ENCODE data around the gene MINDY4. TPM values are rescaled to one million over a fixed set of nuclear protein-coding genes. Genes with fewer than 3 reads are reported as not detected.

The MINDY4 gene
- polyA plus RNA-seq, 3 donors = 11.3 to 26.9 (median 11.5) TPM

DNA sequence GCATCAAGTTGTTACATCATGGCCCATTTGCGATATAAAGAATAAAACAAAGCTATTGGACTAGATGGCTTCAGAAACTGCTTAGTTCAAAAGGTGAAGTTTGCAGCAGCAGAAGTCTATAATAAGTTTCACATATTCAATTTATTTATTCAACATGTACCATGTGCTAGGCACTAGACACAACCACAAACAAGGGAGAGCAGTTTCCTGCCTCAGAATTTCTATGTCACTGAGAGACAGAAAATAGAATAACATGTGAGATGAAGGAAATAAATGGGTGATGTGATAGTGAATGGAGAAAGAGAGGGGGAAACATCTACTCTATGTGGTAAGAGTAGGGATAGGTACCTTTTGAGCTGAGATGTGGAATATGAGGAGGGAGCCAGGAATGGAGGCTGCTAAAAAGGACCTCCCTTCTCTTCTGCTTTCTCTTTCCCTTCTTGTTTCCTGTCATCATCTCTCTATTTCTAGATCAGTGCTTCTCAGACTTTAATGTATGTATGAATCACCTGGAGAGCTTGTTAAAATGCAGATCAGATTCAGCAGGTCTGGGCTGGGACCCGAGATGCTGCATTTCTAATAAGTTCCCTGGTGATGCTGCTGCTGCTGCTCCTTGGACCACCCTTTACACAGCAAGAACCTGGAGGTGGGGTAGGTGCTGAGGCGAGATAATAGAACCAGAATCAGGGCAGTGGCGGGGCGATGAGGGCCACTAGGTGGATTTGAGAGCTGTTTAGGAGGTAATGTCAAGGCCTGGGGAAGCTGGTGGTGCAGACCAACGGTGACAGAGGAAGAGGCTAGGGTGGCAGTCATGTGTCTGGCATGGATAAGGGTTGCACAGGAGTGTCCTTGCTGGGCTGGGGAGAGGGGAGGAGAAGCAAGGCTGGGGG, 32.9 kb upstream of the MINDY4 start:
- DNase-seq (ENCODE audit: extremely low read depth in 1 of 11, low read depth in 9 of 11, low spot score in 4 of 11) = no peak

DNA sequence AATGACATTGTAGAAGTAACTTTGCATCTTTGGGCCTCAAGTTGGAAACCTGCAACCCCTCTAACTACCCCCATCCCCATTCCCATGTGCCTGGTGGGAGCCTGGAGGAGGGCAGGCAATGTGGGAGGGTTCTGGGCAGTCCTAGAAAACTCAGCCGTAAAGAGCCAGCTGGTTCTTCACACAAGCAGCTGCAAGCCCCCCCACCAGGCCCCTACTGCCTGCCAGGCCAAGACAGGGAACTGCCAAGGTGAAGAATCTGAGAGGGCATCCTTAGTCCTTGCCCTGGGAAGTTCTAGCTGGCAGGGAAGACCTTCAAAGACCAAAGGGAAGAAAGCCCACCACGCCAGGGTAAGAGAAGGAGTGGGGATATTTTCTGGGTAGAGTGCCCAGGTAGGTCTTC, 31.5 kb upstream of the MINDY4 start:
- DNase-seq (ENCODE audit: extremely low read depth in 1 of 11, low read depth in 9 of 11, low spot score in 4 of 11) = no peak

- peak in 7 of 11 donors; percentile 44 to 58 (median 49) for DNase-seq (ENCODE audit: extremely low read depth in 1 of 11, low read depth in 9 of 11, low spot score in 4 of 11)
Observed at GRCh38 chr7:30740417-30741181, 30.6 kb upstream of the MINDY4 start.

GRCh38 chr7:30741289-30741688, 29.9 kb upstream of the MINDY4 start:
- DNase-seq (ENCODE audit: extremely low read depth in 1 of 11, low read depth in 9 of 11, low spot score in 4 of 11) = no peak

GRCh38 chr7:30743371-30744074, 27.7 kb upstream of the MINDY4 start:
- DNase-seq (ENCODE audit: extremely low read depth in 1 of 11, low read depth in 9 of 11, low spot score in 4 of 11) = no peak

DNA sequence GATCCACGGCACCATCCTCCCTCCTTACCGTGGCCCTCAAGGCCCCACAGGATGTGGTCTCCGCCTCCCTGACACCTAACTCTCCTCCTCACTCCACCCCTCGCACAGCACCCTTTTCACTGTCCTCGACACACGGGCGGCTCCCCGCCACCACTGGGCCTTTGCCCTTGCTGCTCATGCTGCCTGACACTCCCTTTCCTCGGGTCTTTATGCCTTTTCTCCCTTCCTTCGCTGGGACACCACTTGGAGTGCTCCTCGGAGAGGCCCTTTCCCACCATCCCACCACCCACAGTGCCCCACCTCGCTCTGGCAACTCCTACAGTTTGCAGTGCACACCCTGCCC, 27.2 kb upstream of the MINDY4 start:
- no peak for DNase-seq (ENCODE audit: extremely low read depth in 1 of 11, low read depth in 9 of 11, low spot score in 4 of 11)

DNA sequence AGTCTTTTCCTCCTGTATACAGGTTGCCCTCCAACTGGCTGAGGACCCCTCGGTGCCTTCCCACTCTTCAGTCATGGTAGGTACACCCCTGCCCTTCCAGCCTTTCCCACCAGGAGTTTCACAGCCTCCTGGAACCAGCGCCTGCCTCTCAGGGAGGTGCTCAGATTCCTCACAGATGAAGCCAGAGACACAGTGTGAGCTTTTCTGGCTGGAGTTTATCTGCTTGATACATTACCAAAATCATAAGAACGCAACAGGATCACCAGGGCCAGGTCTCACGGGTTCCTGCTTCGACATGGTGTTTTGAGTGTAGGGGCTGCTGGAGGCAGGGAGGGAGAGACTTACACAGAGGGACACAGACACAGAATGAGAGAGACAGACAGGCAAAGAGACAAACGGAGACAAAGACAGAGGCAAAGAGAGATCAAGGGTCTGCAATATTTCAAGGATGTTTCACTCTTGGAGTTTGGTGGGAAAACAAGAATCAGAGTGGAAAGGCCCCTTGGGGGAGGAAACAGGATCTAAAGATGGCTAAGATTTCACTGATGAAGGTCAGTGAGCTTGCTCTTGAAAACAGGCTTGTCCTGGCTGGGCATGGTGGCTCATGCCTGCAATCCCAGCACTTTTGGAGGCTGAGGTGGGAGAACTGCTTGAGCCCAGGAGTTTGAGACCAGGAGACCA, 25.8 kb upstream of the MINDY4 start:
- DNase-seq (ENCODE audit: extremely low read depth in 1 of 11, low read depth in 9 of 11, low spot score in 4 of 11) = no peak

DNA sequence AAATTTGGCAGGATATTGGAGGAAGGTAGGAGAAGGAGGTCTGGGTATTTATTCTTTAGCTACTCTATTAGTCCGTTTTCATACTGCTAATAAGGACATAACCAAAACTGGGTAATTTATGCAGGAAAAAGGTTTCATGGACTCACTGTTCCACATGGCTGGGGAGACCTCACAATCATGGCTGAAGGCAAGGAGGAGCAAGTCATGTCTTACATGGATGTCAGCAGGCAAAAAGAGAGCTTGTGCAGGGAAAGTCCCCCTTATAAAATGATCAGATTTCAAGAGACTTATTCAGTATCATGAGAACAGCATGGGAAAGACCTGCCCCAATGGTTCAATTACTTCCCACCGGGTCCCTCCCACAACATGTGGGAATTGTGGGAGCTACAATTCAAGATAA, 21.2 kb upstream of the MINDY4 start:
- DNase-seq (ENCODE audit: extremely low read depth in 1 of 11, low read depth in 9 of 11, low spot score in 4 of 11) = no peak

- no peak for DNase-seq (ENCODE audit: extremely low read depth in 1 of 11, low read depth in 9 of 11, low spot score in 4 of 11)
Observed at GRCh38 chr7:30750683-30751650, 20.2 kb upstream of the MINDY4 start.

- no peak for DNase-seq (ENCODE audit: extremely low read depth in 1 of 11, low read depth in 9 of 11, low spot score in 4 of 11)
Observed at GRCh38 chr7:30751696-30752273, 19.4 kb upstream of the MINDY4 start, which contains the start of gene INMT. TSS of gene INMT (plus strand) at chr7:30752135. CDS start at chr7:30752151, 16 bp downstream.

GRCh38 chr7:30752484-30752883, 18.7 kb upstream of the MINDY4 start:
- DNase-seq (ENCODE audit: extremely low read depth in 1 of 11, low read depth in 9 of 11, low spot score in 4 of 11) = no peak

DNA sequence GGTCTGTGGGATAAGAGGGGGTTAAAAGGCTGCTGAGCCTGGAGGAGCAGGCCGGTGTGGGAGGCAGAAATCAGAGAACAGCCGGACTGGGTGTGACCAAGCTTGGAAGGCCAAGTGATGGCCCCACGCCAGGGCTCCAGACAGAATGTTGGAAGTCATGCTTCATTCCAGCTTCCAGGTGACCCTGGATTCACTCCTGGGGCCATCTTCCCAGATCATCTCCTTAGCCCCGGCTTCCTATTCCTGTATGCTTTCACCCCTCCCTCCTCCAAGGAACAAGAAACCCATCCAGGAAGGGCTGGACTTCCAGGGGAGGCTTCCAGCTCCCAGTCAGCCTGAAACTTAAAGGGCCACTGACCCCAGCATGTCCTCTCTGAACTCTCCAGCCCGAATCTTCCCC, 18.2 kb upstream of the MINDY4 start:
- DNase-seq (ENCODE audit: extremely low read depth in 1 of 11, low read depth in 9 of 11, low spot score in 4 of 11) = no peak

DNA sequence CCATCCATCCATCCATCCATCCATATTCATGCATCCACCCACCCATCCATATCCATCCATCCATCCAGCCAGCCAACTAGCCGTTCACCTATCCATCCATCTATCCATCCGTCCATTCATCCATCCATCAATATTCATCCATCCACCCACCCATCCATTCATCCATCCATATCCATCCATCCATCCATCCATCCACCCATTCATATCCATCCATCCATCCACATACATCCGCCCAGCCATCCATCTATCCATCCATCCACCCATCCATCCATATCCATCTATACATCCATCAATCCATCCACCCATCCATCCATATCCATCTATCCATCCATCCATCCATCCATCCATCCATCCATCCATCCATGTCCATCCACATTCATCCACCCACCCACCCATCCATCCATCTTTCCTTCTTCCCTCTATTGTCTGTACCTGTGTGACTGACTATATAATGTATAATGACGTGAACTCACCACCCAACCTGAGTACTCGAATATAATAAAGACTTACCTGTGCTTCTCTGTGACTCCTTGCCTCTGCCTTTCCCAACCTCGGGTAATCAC, 16.8 kb upstream of the MINDY4 start:
- no peak for DNase-seq (ENCODE audit: extremely low read depth in 1 of 11, low read depth in 9 of 11, low spot score in 4 of 11)

GRCh38 chr7:30755384-30756154, 15.6 kb upstream of the MINDY4 start:
- DNase-seq (ENCODE audit: extremely low read depth in 1 of 11, low read depth in 9 of 11, low spot score in 4 of 11) = peak in 1 of 11 donors; percentile 44

DNA sequence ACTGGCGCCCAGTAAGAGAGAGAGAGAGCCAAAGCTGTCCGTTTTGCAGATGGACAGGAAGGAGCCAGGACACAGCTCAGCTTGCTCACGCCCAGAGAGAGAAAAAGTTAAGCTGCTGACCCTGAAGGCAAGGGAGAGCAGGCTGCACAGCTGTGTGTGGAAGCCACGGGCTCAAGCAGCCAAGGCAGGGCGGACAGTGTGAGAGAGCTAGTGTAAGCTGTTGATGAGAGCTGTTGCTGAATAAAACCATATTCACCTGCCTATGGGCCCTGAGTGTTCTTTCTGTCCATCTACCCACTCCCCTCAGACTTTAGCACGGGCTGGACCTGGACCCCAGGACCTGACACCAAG, 13.9 kb upstream of the MINDY4 start:
- no peak for DNase-seq (ENCODE audit: extremely low read depth in 1 of 11, low read depth in 9 of 11, low spot score in 4 of 11)

GRCh38 chr7:30760514-30761213, 10.6 kb upstream of the MINDY4 start:
- no peak for DNase-seq (ENCODE audit: extremely low read depth in 1 of 11, low read depth in 9 of 11, low spot score in 4 of 11)
